HL-60 (cell line): Measurements from ENCODE around the gene NOS2.

ENCODE experiments used
- CTCF ChIP-seq: IDR thresholded peaks from one replicate; pipeline ENCODE4 v1.5.1; 2011; ENCODE audit warnings: low read length, control low read depth, inconsistent platforms; ENCODE audit not compliant: insufficient read depth
- GABPA ChIP-seq: IDR thresholded peaks from 2 replicates; pipeline ENCODE4 v1.6.1; 2012; ENCODE audit warnings: low read depth
- POLR2AphosphoS5 ChIP-seq: IDR thresholded peaks from 2 replicates; pipeline ENCODE4 v1.6.1; 2012; ENCODE audit warnings: low read depth
- REST ChIP-seq: IDR thresholded peaks from 2 replicates; pipeline ENCODE4 v1.6.1; 2012; ENCODE audit warnings: low read depth; ENCODE audit not compliant: insufficient replicate concordance

- no peak for TF ChIP-seq CTCF
- no peak for TF ChIP-seq REST
- TF ChIP-seq GABPA: no peak
- TF ChIP-seq POLR2AphosphoS5: no peak
Observed at GRCh38 chr17:27846042-27846655, 45.8 kb upstream of the NOS2 start.
